Liver (tissue), 9 donors: ENCODE results near the gene FAM241B. TPM values are rescaled to one million over a fixed set of nuclear protein-coding genes. Genes with fewer than 3 reads are reported as not detected.

Source experiments
- DNase-seq: peaks from one replicate; pipeline ENCODE4 v3.0.0-alpha.2; 2017; ENCODE audit warnings: low spot score
- H3K27ac ChIP-seq, 2 donors: one replicate each; pipeline ENCODE4 v1.7.0; 2013; ENCODE audit warnings: inconsistent platforms in 2 of 2, low read length in 2 of 2, control low read depth in 1 of 2, low read depth in 1 of 2, mild to moderate bottlenecking in 1 of 2
- H3K27me3 ChIP-seq, 4 donors: one replicate each; pipeline versions ENCODE4 v1.6.1 to v1.7.0; 2013; ENCODE audit warnings: low read length in 3 of 4, inconsistent platforms in 1 of 4, mild to moderate bottlenecking in 1 of 4, moderate library complexity in 1 of 4; ENCODE audit not compliant: control insufficient read depth in 4 of 4, insufficient read depth in 4 of 4
- H3K36me3 ChIP-seq, 4 donors: one replicate each; pipeline versions ENCODE4 v1.6.1 to v1.7.0; 2013; ENCODE audit warnings: low read length in 3 of 4, mild to moderate bottlenecking in 3 of 4, low read depth in 1 of 4, moderate library complexity in 1 of 4; ENCODE audit not compliant: control insufficient read depth in 4 of 4, insufficient read depth in 3 of 4
- H3K4me1 ChIP-seq, 4 donors: one replicate each; pipeline versions ENCODE4 v1.6.1 to v1.7.0; 2013; ENCODE audit warnings: low read length in 3 of 4, mild to moderate bottlenecking in 3 of 4, moderate library complexity in 1 of 4; ENCODE audit not compliant: control insufficient read depth in 4 of 4, insufficient read depth in 4 of 4
- H3K4me3 ChIP-seq, 3 donors: one replicate each; pipeline versions ENCODE4 v1.6.1 to v1.7.0; 2013; ENCODE audit warnings: low read length in 3 of 3, control low read depth in 1 of 3, low read depth in 1 of 3, mild to moderate bottlenecking in 1 of 3
- H3K9ac ChIP-seq, 2 donors: one replicate each; pipeline ENCODE4 v1.7.0; 2013; ENCODE audit warnings: low read length in 2 of 2, mild to moderate bottlenecking in 2 of 2, moderate library complexity in 2 of 2, control low read depth in 1 of 2, low read depth in 1 of 2
- H3K9me3 ChIP-seq, 4 donors: one replicate each; pipeline versions ENCODE4 v1.6.1 to v1.7.0; 2013; ENCODE audit warnings: low read length in 3 of 4; ENCODE audit not compliant: control insufficient read depth in 4 of 4
- ATF3 ChIP-seq: IDR thresholded peaks from 2 replicates; pipeline ENCODE4 v1.6.1; 2016; ENCODE audit warnings: antibody characterized with exemption
- CTCF ChIP-seq: fragments of 150-350 bp; IDR thresholded peaks from 2 replicates; pipeline ENCODE4 v1.5.1; 2017; ENCODE audit warnings: improper control_type of control experiment, low read depth, low read length; ENCODE audit not compliant: missing input control
- EGR1 ChIP-seq, 2 donors: IDR thresholded peaks; 2 replicates each; pipeline ENCODE4 v1.6.1; 2016 to 2018; ENCODE audit warnings: antibody characterized with exemption in 2 of 2, low read depth in 2 of 2
- FOXA1 ChIP-seq: IDR thresholded peaks from 2 replicates; pipeline ENCODE4 v1.6.1; 2016; ENCODE audit warnings: antibody characterized with exemption
- FOXA2 ChIP-seq: IDR thresholded peaks from 2 replicates; pipeline ENCODE4 v1.6.1; 2016; ENCODE audit warnings: antibody characterized with exemption
- GABPA ChIP-seq, 2 donors: IDR thresholded peaks in 1 of 2; conservative IDR thresholded peaks in 1 of 2; 2 replicates each; pipeline ENCODE4 v1.6.1; 2016; ENCODE audit warnings: antibody characterized with exemption in 2 of 2, mild to moderate bottlenecking in 1 of 2, moderate library complexity in 1 of 2
- HNF4A ChIP-seq, 2 donors: conservative IDR thresholded peaks; 2 replicates each; pipeline ENCODE4 v1.6.1; 2016; ENCODE audit warnings: antibody characterized with exemption in 2 of 2, mild to moderate bottlenecking in 2 of 2
- HNF4G ChIP-seq: IDR thresholded peaks from 2 replicates; pipeline ENCODE4 v1.6.1; 2016; ENCODE audit warnings: antibody characterized with exemption
- JUND ChIP-seq, 2 donors: IDR thresholded peaks; 2 replicates each; pipeline ENCODE4 v1.6.1; 2016; ENCODE audit warnings: antibody characterized with exemption in 2 of 2
- MAX ChIP-seq: IDR thresholded peaks from 2 replicates; pipeline ENCODE4 v1.6.1; 2016; ENCODE audit warnings: antibody characterized with exemption
- NR2F2 ChIP-seq: IDR thresholded peaks from 2 replicates; pipeline ENCODE4 v1.6.1; 2016; ENCODE audit warnings: antibody characterized with exemption
- RAD21 ChIP-seq, 2 donors: IDR thresholded peaks; 2 replicates each; pipeline ENCODE4 v1.6.1; 2016; ENCODE audit warnings: antibody characterized with exemption in 2 of 2, mild to moderate bottlenecking in 2 of 2
- REST ChIP-seq: IDR thresholded peaks from 2 replicates; pipeline ENCODE4 v1.6.1; 2016; ENCODE audit warnings: antibody characterized with exemption, mild to moderate bottlenecking
- RXRA ChIP-seq, 2 donors: IDR thresholded peaks; 2 replicates each; pipeline ENCODE4 v1.6.1; 2017 to 2018; ENCODE audit warnings: antibody characterized with exemption in 2 of 2, mild to moderate bottlenecking in 1 of 2
- SP1 ChIP-seq: IDR thresholded peaks from 2 replicates; pipeline ENCODE4 v1.6.1; 2018; ENCODE audit warnings: antibody characterized with exemption, mild to moderate bottlenecking
- TAF1 ChIP-seq: conservative IDR thresholded peaks from 2 replicates; pipeline ENCODE4 v1.6.1; 2016; ENCODE audit warnings: antibody characterized with exemption, mild to moderate bottlenecking
- YY1 ChIP-seq: IDR thresholded peaks from 2 replicates; pipeline ENCODE4 v1.6.1; 2016; ENCODE audit warnings: antibody characterized with exemption, mild to moderate bottlenecking
- ZBTB33 ChIP-seq: IDR thresholded peaks from 2 replicates; pipeline ENCODE4 v1.6.1; 2016; ENCODE audit warnings: antibody characterized with exemption
- WGBS: extraction: QIAGEN DNeasy Blood & Tissue Kit; methylation state at CpG from one replicate; pipeline ENCODE4 v1.1.7; 2013; 5-methylcytosine and 5-hydroxymethylcytosine counted together
- polyA plus RNA-seq, 2 donors: library from polyadenylated mRNA; stranded (reverse) in 1 of 2; unstranded in 1 of 2; fragments of 200-250 nt in 1 of 2; fragments of >200 nt in 1 of 2; fragmentation: Nextera tagmentation in 1 of 2; extraction: Ambion mirVana in 1 of 2; gene quantifications; one replicate each; pipeline versions ENCODE4 v1.2.1 to v1.2.3, GENCODE V29; 2013 to 2015
- total RNA-seq, 2 donors: library from RNA; depleted of rRNA; stranded (reverse); fragments of >200 nt; gene quantifications; one replicate each; pipeline ENCODE4 v1.2.3, GENCODE V29; 2014
- donor health status: healthy.
- donor health status: healthy.
- donor health status: healthy.
- donor health status: healthy.
- donor health status: healthy.

FAM241B gene
- total and polyA plus RNA-seq, 4 donors, result 0.84 to 2.5 (median 1.7) TPM

- Histone ChIP-seq H3K27me3 (no peaks in the 10 kb centered on the region), H3K9me3 (no peaks in the 10 kb centered on the region), H3K36me3 (no peaks in the 10 kb centered on the region), H3K4me1 (peaks cover 2 to 8% (median 4%) of the 10 kb centered on the region in 4 donors), H3K27ac (no peak overlapping the region), H3K4me3 (no peak overlapping the region), H3K9ac (no peak overlapping the region)
- WGBS, result 82% methylated on average over 11 of the region's 11 CpGs
- no peak for DNase-seq
- no peak for TF ChIP-seq SP1
- no peak for TF ChIP-seq YY1
- no peak for TF ChIP-seq GABPA (IDR thresholded peaks at IDR 0.05 in 1 of 2, conservative IDR thresholded peaks at IDR 0.05 in 1 of 2)
- no peak for TF ChIP-seq NR2F2
- TF ChIP-seq RAD21 (IDR thresholded peaks at IDR 0.05), result no peak
- TF ChIP-seq JUND (IDR thresholded peaks at IDR 0.05), result no peak
- no peak for TF ChIP-seq CTCF
- TF ChIP-seq FOXA2, result no peak
- no peak for TF ChIP-seq ZBTB33
- TF ChIP-seq FOXA1, result no peak
- TF ChIP-seq MAX, result no peak
- no peak for TF ChIP-seq EGR1 (IDR thresholded peaks at IDR 0.05; ENCODE audit: low read depth in 2 of 2)
- TF ChIP-seq HNF4A (conservative IDR thresholded peaks at IDR 0.05), result no peak
- no peak for TF ChIP-seq TAF1
Observed at GRCh38 chr10:69662173-69662877, 32.3 kb downstream of the FAM241B start.

- no peaks in the 10 kb centered on the region for H3K9me3 ChIP-seq
- no peak overlapping the region for H3K9ac ChIP-seq
- H3K27ac ChIP-seq, result no peak overlapping the region
- no peaks in the 10 kb centered on the region for H3K36me3 ChIP-seq
- no peak overlapping the region for H3K4me3 ChIP-seq
- WGBS, result 96% methylated on average over 7 of the region's 7 CpGs
- DNase-seq, result no peak
- no peaks in the 10 kb centered on the region for H3K27me3 ChIP-seq
- peaks cover 2 to 8% (median 4%) of the 10 kb centered on the region in 4 donors for H3K4me1 ChIP-seq
- TF ChIP-seq GABPA (IDR thresholded peaks at IDR 0.05 in 1 of 2, conservative IDR thresholded peaks at IDR 0.05 in 1 of 2) (no peak), ZBTB33 (no peak), TAF1 (no peak), HNF4A (conservative IDR thresholded peaks at IDR 0.05) (no peak), RAD21 (IDR thresholded peaks at IDR 0.05) (no peak), HNF4G (no peak), RXRA (IDR thresholded peaks at IDR 0.05) (no peak), CTCF (no peak), FOXA2 (no peak), ATF3 (no peak), NR2F2 (no peak), FOXA1 (no peak), EGR1 (IDR thresholded peaks at IDR 0.05; ENCODE audit: low read depth in 2 of 2) (no peak), SP1 (no peak), YY1 (no peak), REST (no peak), JUND (IDR thresholded peaks at IDR 0.05) (no peak)
Observed at GRCh38 chr10:69662901-69663300, 32.9 kb downstream of the FAM241B start.
